K562 (cell line): Measurements from ENCODE around the gene ORAI1. TPM values are rescaled to one million over a fixed set of nuclear protein-coding genes. Genes with fewer than 3 reads are reported as not detected.

Source experiments
- ATF3 ChIP-seq, 2 experiments: fragments of 450-650 bp in 1 of 2; sonication (generic) in 1 of 2; formaldehyde crosslinking in 1 of 2; IDR thresholded peaks in 1 of 2; conservative IDR thresholded peaks in 1 of 2; 2 replicates each; pipeline versions ENCODE4 v1.6.1 to v1.8.1; 2016 to 2023; ENCODE audit warnings: mild to moderate bottlenecking in 2 of 2, moderate library complexity in 2 of 2, inconsistent platforms in 1 of 2, missing genetic modification reagents in 1 of 2
- MEF2D ChIP-seq: conservative IDR thresholded peaks from 2 replicates; pipeline ENCODE4 v1.6.1; 2016; ENCODE audit warnings: low read depth, missing genetic modification characterization, missing compliant biosample characterization
- MLLT1 ChIP-seq, 2 experiments: fragments of 450-650 bp; IDR thresholded peaks; 2 replicates each; pipeline ENCODE4 v1.6.1; 2016
- MYBL2 ChIP-seq, 2 experiments: fragments of 450-650 bp in 1 of 2; sonication (generic) in 1 of 2; formaldehyde crosslinking in 1 of 2; IDR thresholded peaks; 2 replicates each; pipeline versions ENCODE4 v1.6.1 to v1.8.1; 2017 to 2022; ENCODE audit warnings: borderline replicate concordance in 1 of 2, inconsistent platforms in 1 of 2, low read depth in 1 of 2, mild to moderate bottlenecking in 1 of 2, missing genetic modification reagents in 1 of 2, moderate library complexity in 1 of 2
- PATZ1 ChIP-seq: fragments of 250-450 bp; sonication (Bioruptor Pico); IDR thresholded peaks from 2 replicates; pipeline ENCODE4 v1.5.0; 2020; ENCODE audit warnings: mild to moderate bottlenecking, borderline replicate concordance
- TFAP4 ChIP-seq: sonication (generic); formaldehyde crosslinking; IDR thresholded peaks from 2 replicates; pipeline ENCODE4 v1.8.0; 2022; ENCODE audit warnings: missing genetic modification reagents, mild to moderate bottlenecking, moderate library complexity, borderline replicate concordance
- ZNF263 ChIP-seq: sonication (generic); formaldehyde crosslinking; IDR thresholded peaks from 2 replicates; pipeline ENCODE4 v1.8.0; 2022; ENCODE audit warnings: mild to moderate bottlenecking, missing genetic modification reagents, borderline replicate concordance
- ZNF395 ChIP-seq: fragments of 200-800 bp; sonication (Bioruptor generic); IDR thresholded peaks from 2 replicates; pipeline ENCODE4 v1.6.1; 2017; ENCODE audit warnings: missing genetic modification characterization, missing compliant biosample characterization
- ZNF511 ChIP-seq: sonication (generic); formaldehyde crosslinking; IDR thresholded peaks from 2 replicates; pipeline ENCODE4 v1.8.0; 2022; ENCODE audit warnings: mild to moderate bottlenecking, missing genetic modification reagents
- ZNF609 ChIP-seq: sonication (generic); formaldehyde crosslinking; IDR thresholded peaks from 2 replicates; pipeline ENCODE4 v1.8.1; 2023; ENCODE audit warnings: missing genetic modification reagents, mild to moderate bottlenecking, borderline replicate concordance
- polyA plus RNA-seq, 8 experiments: library from polyadenylated mRNA; depleted of rRNA in 4 of 8; stranded (reverse) in 5 of 8; unstranded in 3 of 8; fragments of >200 nt; fragmentation: Nextera tagmentation in 2 of 8; fragmentation: Illumina TruSeq in 1 of 8; extraction: Ambion mirVana in 2 of 8; extraction: Trizol in 1 of 8; gene quantifications; 2 replicates each; pipeline versions ENCODE4 v1.2.1 to v1.2.3, GENCODE V29; 2011 to 2014; ENCODE audit warnings: inconsistent platforms in 1 of 8, missing spikeins in 1 of 8
- total RNA-seq, 7 experiments: library from RNA; depleted of rRNA in 6 of 7; stranded (reverse); fragments of >200 nt in 6 of 7; fragmentation: Illumina TruSeq in 2 of 7; extraction: Trizol in 2 of 7; gene quantifications; 2 replicates each; pipeline versions ENCODE4 v1.2.1 to v1.2.3, GENCODE V29; 2011 to 2021; ENCODE audit warnings: low replicate concordance in 1 of 7

The ORAI1 gene
- total and polyA plus RNA-seq, 9 of the 15 experiments (the other 6 are each of a cell fraction or from before 2014, with no cell fraction given) = 2.6 to 23.8 (median 9.3) TPM

GRCh38 chr12:121626087-121626852 lies at the start of gene ORAI1 (continued):
- TF ChIP-seq ZNF609 (CRISPR knock-in tag) (no peak), ZNF511 (CRISPR knock-in tag) (no peak), TFAP4 (CRISPR knock-in tag) (peak; percentile 79), ZNF263 (no peak), MYBL2 (IDR thresholded peaks at IDR 0.05; ENCODE audit: low read depth) (no peak), MYBL2 (CRISPR knock-in tag; IDR thresholded peaks at IDR 0.05; ENCODE audit: borderline replicate concordance) (no peak), MEF2D (tag) (no peak), MLLT1 (IDR thresholded peaks at IDR 0.05) (no peak), PATZ1 (no peak), ZNF395 (CRISPR knock-in tag) (no peak; the same call in 1 of the 2 replicates), ATF3 (IDR thresholded peaks at IDR 0.05) (no peak), ATF3 (CRISPR knock-in tag; conservative IDR thresholded peaks at IDR 0.05) (no peak)
